HG03139 (cell line): Measurements from ENCODE around the gene UBE3C.

Source experiments
- ATAC-seq: cut with Tn5 transposase; IDR thresholded peaks from one replicate; pipeline ENCODE4 v1.9.1; 2021; ENCODE audit not compliant: unreplicated experiment

UBE3C gene

DNA sequence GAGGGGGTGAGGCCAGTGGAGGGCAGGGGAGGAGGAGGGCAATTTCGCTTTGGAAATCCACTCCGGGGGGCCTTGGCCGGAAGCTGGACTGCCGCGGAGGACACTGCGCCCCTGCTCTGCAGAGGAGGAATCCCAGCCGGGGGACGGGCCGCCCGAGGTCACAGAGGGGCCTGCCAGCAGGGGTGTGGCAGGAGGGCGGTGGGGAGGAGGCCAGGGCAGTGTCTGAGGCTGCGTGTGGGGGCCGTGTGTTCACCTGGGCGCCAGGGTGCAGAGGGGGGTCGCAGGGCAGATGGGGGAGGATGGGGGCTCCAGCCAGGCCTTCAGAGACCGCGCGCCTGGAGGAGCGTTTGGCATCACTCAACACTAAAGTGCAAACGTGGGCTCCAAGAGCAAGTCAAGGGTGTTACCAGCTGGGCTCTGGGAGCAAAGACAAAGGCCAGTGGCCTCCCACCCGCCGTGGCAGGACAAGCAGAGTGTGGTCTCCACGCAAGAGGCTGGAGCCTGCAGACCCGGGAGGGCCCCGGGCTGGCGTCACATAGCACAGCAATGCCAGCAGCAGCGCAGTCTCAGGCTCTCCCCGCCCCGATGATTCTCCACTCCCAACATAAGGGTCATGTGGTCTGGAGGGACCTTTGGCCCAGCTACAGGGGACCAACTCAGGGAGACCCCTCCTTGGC lies 152.8 kb downstream of the UBE3C start:
- ATAC-seq, result no peak

DNA sequence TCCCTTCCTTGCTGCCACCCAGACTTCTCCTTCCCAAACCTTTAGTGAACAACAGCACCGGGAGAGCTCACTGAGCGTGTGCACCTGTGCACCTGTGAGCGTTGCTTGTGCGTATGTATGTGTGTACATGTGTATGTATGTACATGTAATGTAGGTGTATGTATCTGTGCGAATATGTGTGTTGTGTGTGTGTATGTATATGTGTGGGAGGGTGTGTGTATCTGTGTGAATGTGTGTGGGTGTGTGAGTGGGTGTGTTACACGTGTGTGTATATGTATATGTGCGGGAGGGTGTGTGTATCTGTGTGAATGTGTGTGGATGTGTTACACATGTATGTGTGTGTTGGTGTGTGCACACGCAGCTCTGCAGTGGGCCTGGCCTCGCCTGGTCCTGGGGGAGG lies 153.5 kb downstream of the UBE3C start:
- no peak for ATAC-seq

DNA sequence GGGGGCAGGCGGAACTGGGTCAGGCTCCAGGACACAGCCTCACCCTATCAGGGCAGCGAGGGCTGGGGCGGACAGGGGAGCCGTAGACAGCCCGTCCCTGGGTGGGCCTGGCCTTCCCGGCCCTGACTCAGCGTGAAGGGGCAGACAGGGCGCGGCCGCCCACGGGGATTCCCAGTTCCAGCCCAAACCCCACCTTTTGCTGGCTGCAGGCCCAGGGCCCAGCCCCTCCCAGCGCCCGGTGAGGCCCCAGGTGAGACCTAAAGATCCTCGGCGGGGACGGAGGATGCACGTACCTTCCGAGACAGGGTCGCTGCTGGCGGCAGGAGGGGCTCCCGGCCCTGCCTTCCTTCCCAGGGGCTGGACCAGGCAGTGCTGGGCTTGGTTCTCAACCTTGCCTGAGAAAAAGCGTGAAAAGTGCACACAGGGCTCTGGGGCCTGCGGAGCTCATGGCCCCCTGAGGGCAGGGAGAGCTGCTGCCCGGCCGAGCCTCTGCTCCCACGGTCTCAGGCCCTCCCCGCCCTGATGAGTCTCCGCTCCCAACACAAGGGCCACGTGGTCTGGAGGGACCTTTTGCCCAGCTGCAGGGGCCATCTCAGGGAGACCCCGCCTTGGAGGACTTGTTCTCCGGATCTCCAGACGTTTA lies 154.2 kb downstream of the UBE3C start:
- ATAC-seq, result no peak

GRCh38 chr7:157293413-157293788 lies 154.7 kb downstream of the UBE3C start:
- no peak for ATAC-seq

GRCh38 chr7:157294773-157295172 lies 156.0 kb downstream of the UBE3C start:
- no peak for ATAC-seq

GRCh38 chr7:157295338-157295737 lies 156.6 kb downstream of the UBE3C start:
- no peak for ATAC-seq

- ATAC-seq, result no peak
Observed at GRCh38 chr7:157297185-157297584, 158.5 kb downstream of the UBE3C start.

- no peak for ATAC-seq
Observed at GRCh38 chr7:157299317-157299612, 160.5 kb downstream of the UBE3C start.

GRCh38 chr7:157299613-157300368 lies 161.1 kb downstream of the UBE3C start:
- no peak for ATAC-seq

DNA sequence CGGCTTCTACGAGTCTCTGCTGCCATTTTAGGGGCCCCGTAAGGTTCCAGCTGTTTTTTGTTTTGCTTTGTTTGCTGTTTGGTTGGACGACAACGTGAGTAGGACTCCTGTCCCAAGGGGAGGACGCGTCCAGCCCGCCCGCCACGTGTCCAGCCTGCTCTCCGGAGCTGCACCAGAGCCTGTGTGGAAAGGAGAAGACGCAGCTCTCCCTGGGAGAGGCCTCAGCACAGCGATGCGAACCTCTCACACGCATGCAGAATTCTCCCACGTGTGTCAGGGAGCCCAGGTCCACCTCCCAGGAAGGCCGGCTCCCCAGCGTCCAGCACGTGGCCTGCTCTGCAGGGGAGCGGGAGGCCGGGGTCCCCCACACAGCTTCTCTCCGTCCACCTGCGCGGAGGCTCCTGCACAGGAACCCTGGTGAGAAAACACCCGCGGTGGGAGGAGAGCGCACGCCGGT lies 161.7 kb downstream of the UBE3C start:
- no peak for ATAC-seq

- ATAC-seq, result no peak
Observed at GRCh38 chr7:157301610-157302120, 162.9 kb downstream of the UBE3C start.

GRCh38 chr7:157306846-157307838 lies 168.4 kb downstream of the UBE3C start:
- ATAC-seq, result no peak

GRCh38 chr7:157309988-157310668 lies 171.4 kb downstream of the UBE3C start:
- ATAC-seq, result no peak

GRCh38 chr7:157310676-157311185 lies 172.0 kb downstream of the UBE3C start:
- ATAC-seq, result no peak

DNA sequence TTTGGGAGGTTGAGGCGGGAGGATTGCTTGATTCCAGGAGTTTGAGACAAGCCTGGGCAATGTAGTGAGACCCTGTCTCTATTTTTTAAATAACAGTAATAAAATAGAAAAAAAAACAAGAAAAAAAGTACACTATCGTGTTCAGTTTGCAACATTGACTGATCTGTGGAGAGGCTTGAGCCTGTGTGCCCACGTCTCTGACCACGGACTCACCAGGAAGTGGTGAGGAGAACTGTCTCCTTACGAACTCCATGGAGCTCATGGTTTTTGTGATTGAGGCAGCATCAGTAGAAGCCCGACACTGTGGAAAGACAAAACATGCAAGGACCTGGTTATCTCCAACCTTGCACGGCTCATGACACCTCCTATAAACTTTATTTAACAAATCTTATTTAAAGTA lies 174.2 kb downstream of the UBE3C start:
- no peak for ATAC-seq

DNA sequence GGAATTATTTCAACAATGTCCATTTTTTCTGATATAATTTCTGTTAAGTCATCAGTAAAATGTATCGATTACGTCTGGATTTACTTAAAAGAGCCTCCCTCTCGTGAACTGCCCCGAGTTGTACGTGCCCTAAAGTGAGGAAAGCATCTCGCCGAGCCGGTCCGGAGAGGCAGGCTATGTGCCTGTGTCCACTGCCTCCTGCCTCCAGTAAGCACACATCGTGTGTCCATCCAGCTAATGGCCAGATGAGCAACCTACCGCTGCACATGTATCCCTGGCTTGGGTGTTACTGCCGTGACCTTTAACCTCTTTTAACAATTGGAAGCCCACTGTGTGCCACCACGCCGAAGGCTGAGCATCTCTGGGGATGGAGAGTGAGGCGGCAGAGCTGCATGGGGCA lies 174.9 kb downstream of the UBE3C start:
- ATAC-seq, result no peak

GRCh38 chr7:157318015-157318706 lies 179.4 kb downstream of the UBE3C start:
- no peak for ATAC-seq
